Thymus (tissue), 11 donors: ENCODE data around the gene SNX32. TPM values are rescaled to one million over a fixed set of nuclear protein-coding genes. Genes with fewer than 3 reads are reported as not detected.
A peak's percentile ranks its signal among the peaks of the same experiment; 100 is the strongest.

ENCODE experiments used
- DNase-seq, 9 donors: peaks; one replicate each; pipeline ENCODE4 v3.0.0-alpha.2; 2013; ENCODE audit warnings: low spot score in 9 of 9, low read depth in 6 of 9, missing footprints in 1 of 9
- H3K27ac ChIP-seq, 2 donors: one replicate each; pipeline ENCODE4 v1.5.1; 2013; ENCODE audit warnings: control low read depth in 1 of 2, low read depth in 1 of 2, low read length in 1 of 2, mild to moderate bottlenecking in 1 of 2, moderate library complexity in 1 of 2
- H3K27me3 ChIP-seq, 2 donors: one replicate each; pipeline ENCODE4 v1.5.1; 2013; ENCODE audit warnings: low read length in 1 of 2; ENCODE audit not compliant: control insufficient read depth in 2 of 2, insufficient read depth in 1 of 2
- H3K36me3 ChIP-seq, 2 donors: one replicate each; pipeline ENCODE4 v1.5.1; 2013; ENCODE audit warnings: low read length in 1 of 2, mild to moderate bottlenecking in 1 of 2, moderate library complexity in 1 of 2; ENCODE audit not compliant: control insufficient read depth in 2 of 2, insufficient read depth in 2 of 2
- H3K4me1 ChIP-seq, 2 donors: one replicate each; pipeline ENCODE4 v1.5.1; 2013; ENCODE audit warnings: low read length in 2 of 2; ENCODE audit not compliant: control insufficient read depth in 2 of 2, insufficient read depth in 2 of 2
- H3K4me3 ChIP-seq, 2 donors: one replicate each; pipeline ENCODE4 v1.5.1; 2013; ENCODE audit warnings: low read length in 2 of 2, control low read depth in 1 of 2, mild to moderate bottlenecking in 1 of 2
- H3K9me3 ChIP-seq, 2 donors: one replicate each; pipeline ENCODE4 v1.5.1; 2013; ENCODE audit warnings: low read length in 1 of 2, mild to moderate bottlenecking in 1 of 2; ENCODE audit not compliant: control insufficient read depth in 2 of 2, insufficient read depth in 1 of 2
- WGBS: extraction: QIAGEN DNeasy Blood & Tissue Kit; methylation state at CpG from one replicate; pipeline ENCODE4 v1.1.7; 2013; 5-methylcytosine and 5-hydroxymethylcytosine counted together
- polyA plus RNA-seq: library from polyadenylated mRNA; stranded (reverse); fragments of 200-250 nt; gene quantifications from one replicate; pipeline ENCODE4 v1.2.3, GENCODE V29; 2013
- total RNA-seq: library from RNA; stranded (reverse); fragments of 120-200 nt; gene quantifications from one replicate; pipeline ENCODE4 v1.2.4, GENCODE V29; 2013
- donor health status: healthy.

The SNX32 gene
- total and polyA plus RNA-seq, 2 donors = 0.38 to 1.1 TPM

- WGBS = 82% methylated on average over 14 of the region's 14 CpGs
- no peak overlapping the region for H3K4me3 ChIP-seq
- H3K9me3 ChIP-seq = peaks cover 0 to 22% of the 10 kb centered on the region in 2 donors
- peaks cover 38 to 91% of the 10 kb centered on the region in 2 donors for H3K27me3 ChIP-seq
- no peaks in the 10 kb centered on the region for H3K36me3 ChIP-seq
- peaks cover 36 to 43% of the 10 kb centered on the region in 2 donors for H3K4me1 ChIP-seq
- H3K27ac ChIP-seq = no peak overlapping the region
- no peak for DNase-seq
These were observed 44.3 kb upstream of the SNX32 start for GRCh38 chr11:65789230-65790103.

GRCh38 chr11:65790104-65790901 lies 43.5 kb upstream of the SNX32 start:
- Histone ChIP-seq H3K27ac (no peak overlapping the region), H3K4me1 (peaks cover 32 to 35% of the 10 kb centered on the region in 2 donors), H3K27me3 (peaks cover 38 to 91% of the 10 kb centered on the region in 2 donors), H3K9me3 (peaks cover 0 to 22% of the 10 kb centered on the region in 2 donors), H3K36me3 (no peaks in the 10 kb centered on the region), H3K4me3 (no peak overlapping the region)
- 97% methylated on average over 13 of the region's 13 CpGs for WGBS
- no peak for DNase-seq

GRCh38 chr11:65790902-65791650 lies 42.7 kb upstream of the SNX32 start:
- peaks cover 38 to 89% of the 10 kb centered on the region in 2 donors for H3K27me3 ChIP-seq
- no peak overlapping the region for H3K27ac ChIP-seq
- H3K36me3 ChIP-seq = no peaks in the 10 kb centered on the region
- 88% methylated on average over 18 of the region's 18 CpGs for WGBS
- H3K9me3 ChIP-seq = peaks cover 0 to 16% of the 10 kb centered on the region in 2 donors
- H3K4me1 ChIP-seq = peaks cover 25 to 27% of the 10 kb centered on the region in 2 donors
- DNase-seq = no peak
- no peak overlapping the region for H3K4me3 ChIP-seq

- no peaks in the 10 kb centered on the region for H3K36me3 ChIP-seq
- peaks cover 0 to 14% of the 10 kb centered on the region in 2 donors for H3K9me3 ChIP-seq
- DNase-seq = peak in 2 of 9 donors; percentile 36 to 81
- no peak overlapping the region for H3K4me3 ChIP-seq
- WGBS = 20% methylated on average over 13 of the region's 13 CpGs
- no peak overlapping the region for H3K27ac ChIP-seq
- peaks cover 34 to 89% of the 10 kb centered on the region in 2 donors for H3K27me3 ChIP-seq
- peaks cover 20 to 22% of the 10 kb centered on the region in 2 donors for H3K4me1 ChIP-seq
These were observed 42.0 kb upstream of the SNX32 start for GRCh38 chr11:65791719-65792213.

GRCh38 chr11:65792456-65792855 lies 41.3 kb upstream of the SNX32 start:
- Histone ChIP-seq H3K36me3 (no peaks in the 10 kb centered on the region), H3K27me3 (peaks cover 31 to 88% of the 10 kb centered on the region in 2 donors), H3K9me3 (peaks cover 0 to 14% of the 10 kb centered on the region in 2 donors), H3K4me1 (peaks cover 15 to 17% of the 10 kb centered on the region in 2 donors), H3K4me3 (no peak overlapping the region), H3K27ac (no peak overlapping the region)
- DNase-seq = no peak
- WGBS = 90% methylated on average over 16 of the region's 16 CpGs

GRCh38 chr11:65793144-65793581 lies 40.6 kb upstream of the SNX32 start:
- H3K4me3 ChIP-seq = no peak overlapping the region
- H3K36me3 ChIP-seq = no peaks in the 10 kb centered on the region
- H3K9me3 ChIP-seq = peaks cover 0 to 9% of the 10 kb centered on the region in 2 donors
- H3K4me1 ChIP-seq = peaks cover 8 to 10% of the 10 kb centered on the region in 2 donors
- DNase-seq = no peak
- 94% methylated on average over 16 of the region's 16 CpGs for WGBS
- peaks cover 24 to 88% of the 10 kb centered on the region in 2 donors for H3K27me3 ChIP-seq
- H3K27ac ChIP-seq = no peak overlapping the region

- 93% methylated on average over 29 of the region's 29 CpGs for WGBS
- Histone ChIP-seq H3K36me3 (no peaks in the 10 kb centered on the region), H3K27me3 (peaks cover 18 to 88% of the 10 kb centered on the region in 2 donors), H3K4me1 (peaks cover 4 to 7% of the 10 kb centered on the region in 2 donors), H3K27ac (no peak overlapping the region), H3K9me3 (peaks cover 0 to 6% of the 10 kb centered on the region in 2 donors), H3K4me3 (no peak overlapping the region)
- no peak for DNase-seq
These were observed 40.0 kb upstream of the SNX32 start for GRCh38 chr11:65793625-65794400.
